HPDE6-E6E7 (cell line): ENCODE data around the gene PRM2.

ENCODE experiments used
- DNase-seq: peaks from one replicate; pipeline ENCODE4 v3.0.0; 2011; ENCODE audit warnings: missing footprints; ENCODE audit errors: extremely low spot score

The PRM2 gene

DNA sequence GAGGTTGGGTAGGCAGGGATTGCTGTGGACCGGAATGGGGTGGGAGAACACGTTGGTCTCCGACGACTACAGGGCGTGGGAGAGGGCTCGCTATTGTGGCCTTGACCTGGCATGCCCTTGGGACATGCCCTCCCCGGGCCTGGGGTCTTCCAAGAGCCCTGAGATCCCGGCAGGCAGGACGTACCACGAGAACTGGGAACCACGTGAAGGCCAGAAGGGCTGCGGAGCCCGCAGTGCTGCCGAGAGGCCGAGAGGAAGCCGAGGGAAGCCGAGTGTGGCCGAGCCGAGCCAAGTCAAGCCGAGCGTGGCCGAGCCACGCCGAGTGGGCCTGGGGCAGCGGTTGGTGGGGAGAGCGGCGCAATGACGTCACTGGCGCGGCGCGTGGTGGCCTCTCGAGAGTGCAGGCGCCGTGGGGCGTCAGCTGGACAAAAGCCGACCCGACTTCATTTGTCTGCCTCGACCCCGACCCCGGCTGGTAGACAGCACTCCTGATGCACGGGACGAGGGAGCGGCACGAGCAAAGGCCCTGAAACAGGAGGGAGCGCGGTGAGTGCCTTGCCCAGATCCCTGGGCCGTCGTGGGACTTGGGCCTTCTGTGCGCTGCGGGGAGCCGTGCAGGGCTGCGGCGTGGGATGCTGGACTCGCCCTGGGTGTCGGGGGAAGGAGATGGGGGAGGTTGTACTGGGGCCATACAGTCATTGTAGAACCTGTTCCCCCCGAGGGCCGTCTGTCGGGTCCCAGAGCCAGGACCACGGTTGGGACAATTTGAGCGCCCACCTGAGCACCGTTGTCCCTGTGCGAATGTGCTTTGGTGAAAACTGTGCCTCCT lies 26.8 kb downstream of the PRM2 start:
- no peak for DNase-seq

- DNase-seq = no peak
Measured at GRCh38 chr16:11248133-11248532, 28.1 kb downstream of the PRM2 start.

- no peak for DNase-seq
Measured at GRCh38 chr16:11245988-11246387, 30.3 kb downstream of the PRM2 start.

DNA sequence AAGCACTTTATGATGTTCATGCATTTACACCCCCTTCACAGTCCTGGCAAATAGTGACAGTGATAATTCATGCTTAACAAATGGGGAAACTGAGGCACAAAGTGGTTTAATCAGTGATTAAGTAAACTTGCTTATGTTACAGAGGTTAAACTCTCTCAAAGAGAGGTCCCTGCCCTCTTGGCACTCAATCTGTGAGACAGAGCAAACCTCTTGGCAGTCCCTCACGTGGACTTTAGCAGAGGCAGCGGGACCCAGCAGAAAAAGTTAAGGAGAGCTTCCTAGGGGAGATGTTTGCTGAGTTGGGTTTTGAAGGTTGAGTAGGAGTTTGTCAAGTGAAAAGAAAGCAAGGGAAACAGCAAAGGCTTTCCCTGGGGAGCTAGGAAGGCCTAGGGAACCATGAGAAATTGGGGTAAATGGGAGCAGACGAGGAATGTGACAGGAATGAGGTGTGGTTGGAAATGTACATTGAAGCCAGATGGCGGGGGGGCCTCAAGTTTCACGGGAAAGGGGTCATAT lies 31.0 kb downstream of the PRM2 start:
- DNase-seq = no peak

DNA sequence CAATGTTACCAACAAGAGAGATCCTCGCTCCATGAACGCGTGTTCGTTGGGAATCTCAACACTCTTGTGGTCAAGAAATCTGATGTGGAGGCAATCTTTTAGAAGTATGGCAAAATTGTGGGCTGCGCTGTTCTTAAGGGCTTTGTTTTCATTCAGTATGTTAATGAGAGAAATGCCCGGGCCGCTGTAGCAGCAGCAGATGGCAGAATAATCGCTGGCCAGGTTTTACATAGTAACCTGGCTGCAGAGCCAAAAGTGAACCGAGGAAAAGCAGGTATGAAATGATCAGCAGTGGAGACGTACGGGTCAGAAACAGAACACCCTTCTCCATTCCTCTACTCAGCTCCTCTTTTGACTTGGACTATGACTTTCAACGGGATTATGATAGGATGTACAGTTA lies 33.6 kb downstream of the PRM2 start:
- DNase-seq = no peak

- no peak for DNase-seq
Measured at GRCh38 chr16:11241480-11242204, 34.6 kb downstream of the PRM2 start.

DNA sequence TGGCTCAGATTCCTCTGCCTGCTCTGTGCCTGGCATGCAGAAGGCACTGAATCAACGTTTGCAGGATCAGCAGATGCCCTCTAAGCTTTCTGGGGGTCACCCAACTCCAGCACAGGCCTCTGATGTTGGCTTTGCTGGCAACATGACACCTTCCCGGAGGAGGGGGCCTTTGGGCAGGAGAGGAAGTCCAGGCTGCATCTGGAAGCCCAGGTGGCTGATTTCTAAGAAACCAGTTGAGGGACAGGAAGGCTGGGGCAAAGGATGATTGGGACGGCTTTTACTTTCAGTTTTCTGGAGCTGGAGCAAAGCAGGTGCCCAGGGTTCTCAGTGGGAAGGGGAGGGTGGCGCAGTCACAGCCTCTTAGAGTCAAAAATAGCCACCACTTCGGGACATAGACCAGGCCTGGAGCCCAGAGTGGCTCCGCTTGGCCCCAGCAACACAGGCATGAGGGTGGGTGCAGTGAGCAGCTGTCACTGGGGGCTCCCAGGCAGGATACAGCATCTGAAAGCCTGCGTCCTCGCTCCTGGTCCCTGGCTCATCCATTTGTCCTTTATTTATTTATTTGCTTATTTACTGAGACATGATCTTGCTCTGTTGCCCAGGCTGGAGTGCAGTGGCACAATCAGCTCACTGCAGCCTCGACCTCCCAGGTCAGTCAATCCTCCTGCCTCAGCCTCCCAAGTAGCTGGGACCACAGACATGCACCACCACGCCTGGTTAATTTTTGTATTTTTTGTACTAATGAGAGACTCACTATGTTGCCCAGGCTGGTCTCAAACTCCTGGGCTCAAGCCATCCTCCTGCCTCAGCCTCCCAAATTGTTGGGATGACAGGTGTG lies 35.4 kb downstream of the PRM2 start:
- no peak for DNase-seq

GRCh38 chr16:11239644-11240632 lies 36.3 kb downstream of the PRM2 start:
- no peak for DNase-seq

GRCh38 chr16:11238272-11239202 lies 37.7 kb downstream of the PRM2 start:
- DNase-seq = no peak

DNA sequence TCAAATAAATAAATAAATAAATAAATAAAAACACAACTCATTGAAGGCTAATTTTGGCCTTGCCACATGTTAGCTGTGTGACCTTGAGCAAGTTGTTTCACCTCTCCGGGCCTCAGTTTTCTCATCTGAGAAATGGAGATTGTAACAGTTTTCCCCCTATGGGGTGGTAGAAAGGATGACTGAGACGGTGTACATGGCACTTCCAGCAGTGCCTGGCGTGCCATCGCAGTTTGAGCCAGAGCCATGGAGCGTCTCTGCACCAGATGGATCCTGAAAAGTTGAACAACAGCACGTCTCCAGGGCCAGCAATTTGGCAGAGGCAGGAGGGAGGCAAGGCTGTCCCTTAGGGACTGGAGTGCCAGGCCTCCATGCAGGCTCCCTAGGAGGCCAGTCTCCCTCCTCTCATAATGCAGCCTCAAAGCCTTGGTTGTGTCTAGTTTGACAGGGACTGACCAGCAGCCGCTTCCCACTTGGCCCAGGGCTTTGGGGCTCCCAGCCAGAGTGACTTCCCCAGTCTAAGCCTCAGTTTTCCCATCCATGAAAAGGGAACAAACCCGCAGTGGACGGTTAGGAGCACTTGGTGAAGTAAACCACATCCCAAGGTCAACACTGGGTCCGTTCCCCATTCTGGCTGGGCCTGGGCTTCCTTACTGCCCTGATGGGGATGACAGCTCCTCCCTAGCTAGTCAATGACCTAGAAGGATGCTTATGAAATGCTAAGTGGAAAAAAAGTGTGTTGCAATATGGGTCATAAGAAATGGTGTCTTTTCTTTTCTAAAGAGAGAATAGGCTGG lies 39.6 kb downstream of the PRM2 start:
- no peak for DNase-seq

DNA sequence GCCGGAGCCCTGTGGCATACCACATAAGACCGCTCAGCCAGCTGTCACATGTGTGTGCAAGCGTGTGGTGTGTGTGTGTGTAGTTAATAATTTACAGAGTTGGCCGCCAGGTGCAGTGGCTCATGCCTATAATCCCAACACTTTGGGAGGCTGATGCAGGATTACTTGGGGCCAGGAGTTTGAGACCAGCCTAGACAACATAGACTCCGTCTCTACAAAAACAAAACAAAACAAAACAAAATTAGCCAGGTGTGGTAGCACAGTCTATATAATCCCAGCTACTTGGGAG lies 40.6 kb downstream of the PRM2 start:
- DNase-seq = no peak

DNA sequence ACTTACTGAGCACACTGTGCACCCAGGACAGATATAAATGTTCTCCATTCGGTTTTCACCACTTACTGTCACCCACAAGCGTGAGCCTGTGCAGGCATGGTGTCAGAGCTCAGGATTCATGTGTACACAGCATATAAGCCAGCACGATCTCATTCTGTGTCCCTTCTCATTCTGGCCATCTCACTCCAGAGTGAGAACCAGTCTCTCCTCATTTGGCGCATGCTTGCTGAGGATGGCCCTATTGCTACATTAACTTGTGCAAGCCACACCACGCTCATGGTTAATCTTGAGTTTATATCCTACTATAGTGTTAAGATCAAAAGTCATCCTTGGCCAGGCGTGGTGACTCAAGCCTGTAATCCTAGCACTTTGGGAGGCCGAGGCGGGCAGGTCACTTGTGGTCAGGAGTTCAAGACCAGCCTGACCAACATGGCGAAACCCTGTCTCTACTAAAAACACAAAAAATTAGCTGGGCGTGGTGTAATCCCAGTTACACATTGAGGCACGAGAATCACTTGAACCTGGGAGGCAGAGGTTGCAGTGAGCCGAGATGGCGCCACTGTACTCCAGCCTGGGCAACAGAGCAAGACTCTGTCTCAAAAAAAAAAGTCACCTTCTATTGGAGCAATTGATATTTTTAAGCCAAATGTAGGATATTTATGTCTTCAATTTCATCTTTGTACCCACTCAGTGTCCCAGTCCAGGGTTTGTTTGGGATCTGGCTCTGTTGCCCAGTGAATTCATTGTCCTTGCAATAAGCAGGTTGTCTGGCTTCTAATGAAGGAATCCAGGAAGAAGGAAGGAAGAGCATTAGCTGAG lies 41.2 kb downstream of the PRM2 start:
- no peak for DNase-seq

GRCh38 chr16:11233727-11234376 lies 42.4 kb downstream of the PRM2 start:
- DNase-seq = no peak

GRCh38 chr16:11232852-11233726 lies 43.2 kb downstream of the PRM2 start:
- no peak for DNase-seq

GRCh38 chr16:11232302-11232851 lies 43.9 kb downstream of the PRM2 start:
- DNase-seq = no peak

GRCh38 chr16:11231367-11231970 lies 44.8 kb downstream of the PRM2 start:
- DNase-seq = no peak
